HG02642 (cell line): ENCODE results near the gene SP7.

Source experiments
- ATAC-seq: cut with Tn5 transposase; IDR thresholded peaks from one replicate; pipeline ENCODE4 v1.9.1; 2021; ENCODE audit warnings: mild to moderate bottlenecking; ENCODE audit not compliant: unreplicated experiment, poor library complexity

SP7 gene

DNA sequence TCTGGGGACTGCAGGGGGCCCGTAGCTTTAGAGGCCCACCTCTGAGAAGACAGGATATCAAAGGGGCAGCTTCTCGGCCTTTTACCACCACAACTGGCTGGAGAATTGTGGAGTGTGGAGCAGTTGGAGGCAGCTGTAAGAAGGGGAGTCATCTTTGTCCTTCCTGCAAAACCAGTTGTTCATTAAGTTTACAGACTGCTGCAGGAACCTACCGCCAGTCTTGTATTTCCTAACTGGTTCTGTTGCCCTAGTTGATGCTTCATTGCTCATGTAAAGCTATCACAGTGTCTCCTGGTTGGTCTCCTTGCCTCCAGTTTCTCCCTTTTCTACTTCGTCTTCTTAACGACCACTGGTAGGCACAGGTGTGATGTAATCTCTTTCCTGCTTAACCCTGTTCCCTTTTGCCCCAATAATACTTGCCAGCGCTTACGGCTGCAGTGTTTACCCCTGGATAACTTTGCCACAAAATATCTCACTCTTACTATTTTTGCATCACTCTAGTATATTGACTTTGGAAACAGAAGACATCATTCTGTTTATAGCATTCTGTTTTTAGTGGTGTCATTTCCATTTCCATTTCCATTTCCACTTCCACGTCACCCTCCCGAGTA lies 56.2 kb downstream of the SP7 start:
- no peak for ATAC-seq

DNA sequence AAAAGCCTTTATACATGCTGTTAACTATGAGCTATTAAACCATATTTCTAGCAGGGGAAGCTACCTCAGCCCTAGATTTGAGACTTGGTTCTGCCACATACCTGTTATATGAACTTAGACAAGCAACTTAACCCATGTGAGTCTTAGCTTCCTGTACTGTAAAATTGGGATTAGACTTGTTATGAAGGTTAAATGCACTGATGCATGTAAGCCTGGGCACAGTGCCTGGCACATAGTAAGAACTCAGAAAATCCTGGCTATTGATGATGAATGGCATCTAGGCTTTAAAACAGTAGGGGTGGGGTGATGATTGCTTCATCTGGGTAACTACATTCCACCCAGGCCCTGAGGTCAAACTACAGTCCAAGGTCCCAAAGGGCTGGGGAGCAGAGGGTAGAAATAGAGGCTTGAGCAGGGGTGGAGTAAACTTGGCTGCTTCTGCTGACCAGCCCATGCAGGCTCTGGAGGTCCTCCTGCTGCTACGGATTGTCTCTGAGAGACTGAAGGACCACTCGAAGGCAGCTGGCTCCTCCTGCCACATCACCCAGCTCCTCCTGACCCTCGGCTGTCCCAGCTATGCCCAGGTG lies 56.8 kb downstream of the SP7 start:
- no peak for ATAC-seq

DNA sequence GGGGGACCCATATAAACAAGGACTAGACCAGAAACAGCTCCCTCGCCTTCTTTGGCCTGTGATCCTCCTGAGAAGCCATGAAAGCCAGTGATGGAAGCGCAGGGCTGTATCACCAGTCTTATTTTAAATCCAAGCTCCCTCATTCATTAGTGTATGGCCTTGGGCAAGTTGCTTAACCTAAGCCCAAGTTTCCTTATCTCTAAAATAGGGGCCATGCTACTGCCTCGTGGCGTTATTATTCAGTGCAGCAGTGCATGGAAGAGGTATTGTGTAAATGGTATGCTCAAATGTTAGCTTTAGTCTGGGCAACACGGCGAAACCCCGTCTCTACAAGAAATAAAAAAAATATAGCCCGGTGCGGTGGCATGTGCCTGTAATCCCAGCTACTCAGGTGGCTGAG lies 58.2 kb downstream of the SP7 start:
- no peak for ATAC-seq
